Epithelial cell of prostate (primary cell): Measurements from ENCODE around the gene FAM47E.
"Not testable (repeated sequence)": the region's sequence is repeated elsewhere in the genome, so short reads cannot be mapped to it uniquely, and the experiment has no call there.

Source experiments
- DNase-seq: peaks from one replicate; pipeline ENCODE4 v3.0.0-alpha.2; 2011; ENCODE audit warnings: low read depth, low spot score
- H3K27ac ChIP-seq: fragments of 450-650 bp; 2 replicates; pipeline ENCODE4 v1.5.1; 2017; ENCODE audit warnings: mild to moderate bottlenecking

Gene FAM47E

GRCh38 chr4:76260571-76260970 lies 9.1 kb downstream of the FAM47E start:
- no peak for DNase-seq
- H3K27ac ChIP-seq = no peak overlapping the region

GRCh38 chr4:76265631-76266218 lies 14.2 kb downstream of the FAM47E start:
- no peak for DNase-seq

GRCh38 chr4:76266627-76267026 lies 15.1 kb downstream of the FAM47E start:
- DNase-seq = no peak
- H3K27ac ChIP-seq = no peak overlapping the region

More at GRCh38 chr4:76265631-76266218, 14.2 kb downstream of the FAM47E start:
- no peak overlapping the region for H3K27ac ChIP-seq

GRCh38 chr4:76267811-76268210 lies 16.3 kb downstream of the FAM47E start:
- DNase-seq = no peak
- H3K27ac ChIP-seq = no peak overlapping the region

- no peak overlapping the region for H3K27ac ChIP-seq
- DNase-seq = peak; percentile 45
These were observed 19.0 kb downstream of the FAM47E start for GRCh38 chr4:76270244-76271175.

GRCh38 chr4:76271248-76271647 lies 19.7 kb downstream of the FAM47E start:
- H3K27ac ChIP-seq = no peak overlapping the region
- DNase-seq = no peak

GRCh38 chr4:76272073-76272472 lies 20.6 kb downstream of the FAM47E start:
- DNase-seq = no peak
- no peak overlapping the region for H3K27ac ChIP-seq

- H3K27ac ChIP-seq = no peak overlapping the region
- no peak for DNase-seq
These were observed 21.1 kb downstream of the FAM47E start for GRCh38 chr4:76272582-76272981.

- no peak overlapping the region for H3K27ac ChIP-seq
- no peak for DNase-seq
These were observed 21.5 kb downstream of the FAM47E start for GRCh38 chr4:76272999-76273398.

- no peak overlapping the region for H3K27ac ChIP-seq
These were observed 24.1 kb downstream of the FAM47E start for GRCh38 chr4:76275486-76276124.

GRCh38 chr4:76276813-76277212 lies 25.3 kb downstream of the FAM47E start:
- H3K27ac ChIP-seq = no peak overlapping the region
- no peak for DNase-seq

More at GRCh38 chr4:76275486-76276124, 24.1 kb downstream of the FAM47E start:
- no peak for DNase-seq

- DNase-seq = no peak
- H3K27ac ChIP-seq = no peak overlapping the region
These were observed 26.1 kb downstream of the FAM47E start for GRCh38 chr4:76277667-76278066.

- H3K27ac ChIP-seq = no peak overlapping the region
- DNase-seq = no peak
These were observed 27.1 kb downstream of the FAM47E start for GRCh38 chr4:76278583-76278982.

- no peak for DNase-seq
- no peak overlapping the region for H3K27ac ChIP-seq
These were observed 27.9 kb downstream of the FAM47E start for GRCh38 chr4:76279462-76279861.

GRCh38 chr4:76280488-76281441 lies 29.2 kb downstream of the FAM47E start:
- no peak for DNase-seq
- H3K27ac ChIP-seq = no peak overlapping the region

- H3K27ac ChIP-seq, DNase-seq: not testable (repeated sequence)
These were observed 30.1 kb downstream of the FAM47E start for GRCh38 chr4:76281594-76281993.

- no peak for DNase-seq
- no peak overlapping the region for H3K27ac ChIP-seq
These were observed 31.6 kb downstream of the FAM47E start for GRCh38 chr4:76282941-76283689.

GRCh38 chr4:76283900-76284299 lies 32.4 kb downstream of the FAM47E start:
- no peak for DNase-seq
- no peak overlapping the region for H3K27ac ChIP-seq

- not testable (repeated sequence) for H3K27ac ChIP-seq, DNase-seq
These were observed 36.3 kb downstream of the FAM47E start for GRCh38 chr4:76287811-76288210.
